A673 (cell line): ENCODE results near the gene EIF5A. TPM values are rescaled to one million over a fixed set of nuclear protein-coding genes. Genes with fewer than 3 reads are reported as not detected.

Experiments
- BruUV-seq: library from RNA; stranded (reverse); fragments of 400-500 nt; replicated peaks from 2 replicates; lab custom pipeline; 2021; lab: Mats Ljungman, UMichigan
- CTCF ChIA-PET: fragments of 300-600 bp; sonication (Branson Sonifier 250); formaldehyde crosslinking; loops from one replicate; lab custom pipeline; 2022; ENCODE audit warnings: antibody characterized with exemption; lab: Charles Lee
- POLR2A ChIA-PET: fragments of 300-600 bp; sonication (Branson Sonifier 250); formaldehyde crosslinking; loops from one replicate; lab custom pipeline; 2022; ENCODE audit warnings: antibody characterized with exemption; ENCODE audit not compliant: low non-redundant PET; lab: Charles Lee
- DNase-seq: peaks from one replicate; pipeline ENCODE4 v3.0.0-alpha.2; 2015; ENCODE audit warnings: low spot score
- H3K27ac ChIP-seq: fragments of 200-600 bp; sonication (generic); 2 replicates; pipeline ENCODE4 v1.5.1; 2016; ENCODE audit warnings: mixed run types, low read depth, mild to moderate bottlenecking, mixed read lengths, antibody characterized with exemption, low read length; ENCODE audit not compliant: poor library complexity, severe bottlenecking
- H3K27me3 ChIP-seq: fragments of 200-600 bp; sonication (generic); replicated peaks from 2 replicates; pipeline ENCODE4 v1.6.1; 2017; ENCODE audit warnings: mixed run types, low read depth, mild to moderate bottlenecking, mixed read lengths, antibody characterized with exemption, low read length; ENCODE audit not compliant: insufficient read depth, poor library complexity
- H3K36me3 ChIP-seq: fragments of 200-600 bp; sonication (generic); 2 replicates; pipeline ENCODE4 v1.6.1; 2016; ENCODE audit warnings: mixed run types, mild to moderate bottlenecking, mixed read lengths, antibody characterized with exemption, low read length; ENCODE audit not compliant: insufficient read depth, poor library complexity, severe bottlenecking
- H3K4me1 ChIP-seq: fragments of 200-600 bp; sonication (generic); 2 replicates; pipeline ENCODE4 v1.6.1; 2017; ENCODE audit warnings: mixed run types, mild to moderate bottlenecking, mixed read lengths, antibody characterized with exemption, low read length; ENCODE audit not compliant: insufficient read depth, poor library complexity, severe bottlenecking
- H3K4me3 ChIP-seq: fragments of 200-600 bp; sonication (generic); 2 replicates; pipeline ENCODE4 v1.5.1; 2016; ENCODE audit warnings: low read depth, mixed run types, mild to moderate bottlenecking, mixed read lengths, low read length; ENCODE audit not compliant: poor library complexity, severe bottlenecking
- H3K9me3 ChIP-seq: fragments of 200-600 bp; sonication (generic); 2 replicates; pipeline ENCODE4 v1.6.1; 2016; ENCODE audit warnings: mixed run types, low read depth, mild to moderate bottlenecking, mixed read lengths, antibody characterized with exemption, low read length; ENCODE audit not compliant: poor library complexity, severe bottlenecking
- EZH2 ChIP-seq: fragments of 200-600 bp; sonication (generic); IDR thresholded peaks from 2 replicates; pipeline ENCODE4 v1.6.1; 2017; ENCODE audit warnings: borderline replicate concordance, low read depth, mild to moderate bottlenecking, mixed read lengths, antibody characterized with exemption, low read length; ENCODE audit not compliant: poor library complexity, severe bottlenecking
- intact Hi-C: fragments of 100-400 bp; cut with micrococcal nuclease; formaldehyde crosslinking; loops from one replicate; pipeline ENCODE4 v1.10.0; 2022; ENCODE audit not compliant: unreplicated experiment
- total RNA-seq: library from RNA; stranded (reverse); gene quantifications from 2 replicates; pipeline ENCODE4 v1.2.3, GENCODE V29; 2021
- TF ChIP-seq, protein P1 (sequence below): fragments of 300-800, 200-600 bp; sonication (generic); conservative IDR thresholded peaks from 2 replicates; pipeline ENCODE4 v1.5.1; 2017; ENCODE audit warnings: low read depth, mild to moderate bottlenecking, antibody characterized with exemption, low read length, moderate library complexity, mixed read lengths

The EIF5A gene
- total RNA-seq, 1 experiment from 2014 or later, result 1,128 TPM

GRCh38 chr17:7281074-7281952, 26.1 kb upstream of the EIF5A start, which contains the start of gene SLC2A4:
Gene SLC2A4, plus strand, starts transcription at chr17:7281718. Its CDS starts 217 bp downstream, at chr17:7281935.
- H3K4me3 ChIP-seq, result peak within 1 kb of the TSS; percentile 55
- H3K36me3 ChIP-seq, result no peaks in the 10 kb centered on the region
- H3K9me3 ChIP-seq, result no peaks in the 10 kb centered on the region
- no peaks in the 10 kb centered on the region for H3K27me3 ChIP-seq
- peak; percentile 98 for DNase-seq
- ChIA-PET CTCF (interaction anchor here (0.5 to 2.4 kb wide), 5 partner anchors 15 to 436 kb away, joined by 3 to 30 read pairs (median 4); partner anchors contain the start of gene DNAH2), POLR2A (interaction anchor here (0.7 kb wide), 1 partner anchor 11 kb away, joined by 21 read pairs; no protein-coding TSS in a partner anchor)
- no TSS peak for BruUV-seq
- intact Hi-C loops, result loop anchor here (1.0 kb wide), 1 partner anchor 15 kb away; no protein-coding TSS in a partner anchor
- peak within 1 kb of the TSS; percentile 50 for H3K27ac ChIP-seq
- TF ChIP-seq, protein P1, sequence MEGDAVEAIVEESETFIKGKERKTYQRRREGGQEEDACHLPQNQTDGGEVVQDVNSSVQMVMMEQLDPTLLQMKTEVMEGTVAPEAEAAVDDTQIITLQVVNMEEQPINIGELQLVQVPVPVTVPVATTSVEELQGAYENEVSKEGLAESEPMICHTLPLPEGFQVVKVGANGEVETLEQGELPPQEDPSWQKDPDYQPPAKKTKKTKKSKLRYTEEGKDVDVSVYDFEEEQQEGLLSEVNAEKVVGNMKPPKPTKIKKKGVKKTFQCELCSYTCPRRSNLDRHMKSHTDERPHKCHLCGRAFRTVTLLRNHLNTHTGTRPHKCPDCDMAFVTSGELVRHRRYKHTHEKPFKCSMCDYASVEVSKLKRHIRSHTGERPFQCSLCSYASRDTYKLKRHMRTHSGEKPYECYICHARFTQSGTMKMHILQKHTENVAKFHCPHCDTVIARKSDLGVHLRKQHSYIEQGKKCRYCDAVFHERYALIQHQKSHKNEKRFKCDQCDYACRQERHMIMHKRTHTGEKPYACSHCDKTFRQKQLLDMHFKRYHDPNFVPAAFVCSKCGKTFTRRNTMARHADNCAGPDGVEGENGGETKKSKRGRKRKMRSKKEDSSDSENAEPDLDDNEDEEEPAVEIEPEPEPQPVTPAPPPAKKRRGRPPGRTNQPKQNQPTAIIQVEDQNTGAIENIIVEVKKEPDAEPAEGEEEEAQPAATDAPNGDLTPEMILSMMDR, result no peak
- no peak for TF ChIP-seq EZH2
- peaks cover 18% of the 10 kb centered on the region for H3K4me1 ChIP-seq

DNA sequence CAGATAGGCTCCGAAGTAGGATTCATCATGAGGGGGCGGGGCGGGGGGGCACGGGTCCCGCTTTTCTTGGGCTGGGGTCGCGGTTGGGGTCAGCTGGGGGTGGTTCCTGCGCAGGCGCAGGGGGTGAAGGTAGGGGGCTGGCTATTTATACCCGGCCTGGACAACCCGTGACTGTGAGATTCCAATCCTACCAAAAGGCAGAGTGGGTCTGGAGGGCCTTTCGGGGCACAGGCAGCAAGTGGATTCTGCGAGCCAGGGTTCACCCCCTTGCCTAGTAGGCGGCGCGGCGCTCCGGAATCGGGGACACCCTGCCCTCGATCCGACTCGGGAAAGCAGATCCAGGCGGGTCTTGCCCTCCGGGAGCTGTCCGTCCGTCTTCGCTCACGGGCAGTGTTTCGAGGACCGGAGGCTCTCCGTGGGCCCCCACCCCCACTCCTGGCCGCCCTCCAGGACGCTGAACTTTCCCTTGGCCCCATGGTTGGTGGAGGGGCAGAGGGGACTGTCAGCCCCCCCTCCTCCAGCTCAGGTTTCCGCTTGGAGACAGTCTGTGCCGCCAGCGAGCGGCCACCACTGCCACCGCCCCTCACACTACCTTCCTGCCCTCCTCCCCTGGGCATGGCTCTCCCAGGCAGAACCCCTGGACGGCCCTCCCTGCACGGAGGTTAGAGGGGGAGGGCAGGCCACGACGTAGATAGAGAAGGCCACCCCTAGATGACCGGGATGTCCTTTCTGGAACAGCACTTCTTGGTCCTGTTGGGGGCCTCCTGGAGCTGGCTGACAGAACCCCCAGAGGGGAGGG, 25.3 kb upstream of the EIF5A start:
- no peak for DNase-seq
- Histone ChIP-seq H3K36me3 (no peaks in the 10 kb centered on the region), H3K27ac (peak overlapping the region; percentile 50), H3K27me3 (no peaks in the 10 kb centered on the region), H3K4me3 (peak overlapping the region; percentile 55), H3K9me3 (no peaks in the 10 kb centered on the region), H3K4me1 (peaks cover 18% of the 10 kb centered on the region)
- ChIA-PET CTCF (interaction anchor here (2.4 kb wide), 1 partner anchor 14 kb away, joined by 30 read pairs; no protein-coding TSS in a partner anchor), POLR2A (interaction anchor here (0.7 kb wide), 1 partner anchor 10 kb away, joined by 21 read pairs; no protein-coding TSS in a partner anchor)
- no peak for TF ChIP-seq EZH2
- TF ChIP-seq, protein P1, result no peak
- BruUV-seq, result no TSS peak
- intact Hi-C loops, result loop anchor here (1.0 kb wide), 1 partner anchor 14 kb away; no protein-coding TSS in a partner anchor

DNA sequence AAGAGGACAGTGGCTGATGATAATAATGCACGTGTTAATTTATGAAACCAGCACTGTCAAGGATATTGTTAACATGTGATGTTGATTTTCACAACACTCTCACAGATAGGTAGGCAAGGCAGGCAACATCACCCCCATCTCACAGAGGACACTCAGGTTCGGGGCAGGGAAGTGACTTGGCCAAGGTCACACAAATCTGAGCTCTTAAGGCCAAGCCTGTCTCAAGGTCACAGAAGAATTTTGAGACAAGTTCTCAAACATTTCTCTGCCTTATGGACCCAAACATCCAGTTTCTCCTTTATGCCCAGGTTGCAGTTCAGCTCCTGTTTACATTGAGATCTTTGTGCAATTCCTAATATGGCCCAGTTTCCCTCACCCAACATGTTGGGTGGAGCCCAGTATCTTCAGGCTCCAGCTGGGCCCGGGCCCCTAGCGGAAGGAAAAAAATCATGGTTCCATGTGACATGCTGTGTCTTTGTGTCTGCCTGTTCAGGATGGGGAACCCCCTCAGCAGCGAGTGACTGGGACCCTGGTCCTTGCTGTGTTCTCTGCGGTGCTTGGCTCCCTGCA, 24.6 kb upstream of the EIF5A start:
- H3K4me3 ChIP-seq, result no peak overlapping the region
- peak; percentile 39 for DNase-seq
- ChIA-PET POLR2A (no interaction called here), CTCF (interaction anchor here (2.4 kb wide), 1 partner anchor 13 kb away, joined by 30 read pairs; no protein-coding TSS in a partner anchor)
- no peak overlapping the region for H3K27ac ChIP-seq
- peaks cover 18% of the 10 kb centered on the region for H3K4me1 ChIP-seq
- no peaks in the 10 kb centered on the region for H3K9me3 ChIP-seq
- BruUV-seq, result no TSS peak
- no peaks in the 10 kb centered on the region for H3K36me3 ChIP-seq
- no peaks in the 10 kb centered on the region for H3K27me3 ChIP-seq
- TF ChIP-seq EZH2, result no peak
- TF ChIP-seq, protein P1, result no peak
- intact Hi-C loops, result no loop called here
